CD14-positive monocyte (primary cell): ENCODE measurements around the gene LSM3. TPM values are rescaled to one million over a fixed set of nuclear protein-coding genes. Genes with fewer than 3 reads are reported as not detected.

Experiments used
- DNase-seq, 3 donors: peaks; one replicate each; pipeline ENCODE4 v3.0.0-alpha.2; 2011 to 2022
- H2AFZ ChIP-seq: 2 replicates; pipeline ENCODE4 v1.6.0; 2012; ENCODE audit warnings: mild to moderate bottlenecking, low read depth, low read length, inconsistent platforms; ENCODE audit not compliant: insufficient read depth, poor library complexity, severe bottlenecking
- H3K27ac ChIP-seq, 2 donors: 1 replicate in 1 of 2; 2 replicates in 1 of 2; pipeline ENCODE4 v1.5.1; 2012 to 2013; ENCODE audit warnings: low read length in 2 of 2, control low read depth in 1 of 2, inconsistent platforms in 1 of 2, low read depth in 1 of 2, mild to moderate bottlenecking in 1 of 2
- H3K27me3 ChIP-seq, 2 donors: one replicate each; pipeline versions ENCODE4 v1.6.0 to v1.6.1; 2011 to 2013; ENCODE audit warnings: low read length in 2 of 2; ENCODE audit not compliant: control insufficient read depth in 2 of 2, insufficient read depth in 2 of 2
- H3K36me3 ChIP-seq, 2 donors: replicated peaks in 1 of 2; 1 replicate in 1 of 2; 2 replicates in 1 of 2; pipeline versions ENCODE4 v1.5.1 to v1.6.1; 2012 to 2013; ENCODE audit warnings: low read length in 2 of 2, control low read depth in 1 of 2, inconsistent platforms in 1 of 2, mild to moderate bottlenecking in 1 of 2; ENCODE audit not compliant: insufficient read depth in 2 of 2, control insufficient read depth in 1 of 2
- H3K4me1 ChIP-seq, 2 donors: 1 replicate in 1 of 2; 2 replicates in 1 of 2; pipeline versions ENCODE4 v1.5.1 to v1.6.1; 2012 to 2013; ENCODE audit warnings: low read length in 2 of 2, control low read depth in 1 of 2, inconsistent platforms in 1 of 2, mild to moderate bottlenecking in 1 of 2, moderate library complexity in 1 of 2; ENCODE audit not compliant: insufficient read depth in 2 of 2, control insufficient read depth in 1 of 2
- H3K4me2 ChIP-seq: replicated peaks from 2 replicates; pipeline ENCODE3; 2012; ENCODE audit warnings: low read length, moderate library complexity, mild to moderate bottlenecking; ENCODE audit not compliant: poor library complexity, severe bottlenecking; ENCODE audit errors: extremely low read depth
- H3K4me3 ChIP-seq, 3 experiments: fragments of 200-600 bp in 1 of 3; sonication (generic) in 1 of 3; replicated peaks in 1 of 3; 1 replicate in 2 of 3; 2 replicates in 1 of 3; pipeline ENCODE4 v1.5.1; 2011 to 2013; ENCODE audit warnings: low read length in 3 of 3, mild to moderate bottlenecking in 3 of 3, control low read depth in 2 of 3, low read depth in 2 of 3, inconsistent platforms in 1 of 3, moderate library complexity in 1 of 3
- H3K79me2 ChIP-seq: 2 replicates; pipeline ENCODE4 v1.6.0; 2012; ENCODE audit warnings: mild to moderate bottlenecking, control low read depth, inconsistent platforms, low read length, moderate library complexity; ENCODE audit not compliant: insufficient read depth
- H3K9ac ChIP-seq: 2 replicates; pipeline ENCODE4 v1.6.0; 2017; ENCODE audit warnings: low read length, mild to moderate bottlenecking; ENCODE audit not compliant: insufficient read depth, poor library complexity, severe bottlenecking
- H3K9me3 ChIP-seq, 2 donors: replicated peaks in 1 of 2; 1 replicate in 1 of 2; 2 replicates in 1 of 2; pipeline versions ENCODE4 v1.5.1 to v1.6.1; 2012 to 2013; ENCODE audit warnings: low read length in 2 of 2, control low read depth in 1 of 2; ENCODE audit not compliant: control insufficient read depth in 1 of 2, insufficient read depth in 1 of 2
- H4K20me1 ChIP-seq: 2 replicates; pipeline ENCODE4 v1.6.0; 2012; ENCODE audit warnings: mild to moderate bottlenecking, low read length, control low read depth, moderate library complexity; ENCODE audit not compliant: insufficient read depth
- H3K27ac Mint-ChIP-seq, 7 donors: one replicate each; pipeline ENCODE4 v1.8.0; 2020; ENCODE audit warnings: mild to moderate bottlenecking in 7 of 7, mixed read lengths in 7 of 7, moderate library complexity in 6 of 7, inconsistent platforms in 2 of 7
- H3K27me3 Mint-ChIP-seq, 3 donors: one replicate each; pipeline ENCODE4 v1.8.0; 2021 to 2022; ENCODE audit warnings: low read depth in 3 of 3, mild to moderate bottlenecking in 3 of 3, mixed read lengths in 3 of 3, moderate library complexity in 3 of 3, inconsistent platforms in 1 of 3
- H3K36me3 Mint-ChIP-seq, 2 donors: one replicate each; pipeline ENCODE4 v1.8.0; 2020; ENCODE audit warnings: mixed read lengths in 2 of 2, inconsistent platforms in 1 of 2, mild to moderate bottlenecking in 1 of 2
- H3K4me1 Mint-ChIP-seq: one replicate; pipeline ENCODE4 v1.8.0; 2020; ENCODE audit warnings: mild to moderate bottlenecking, mixed read lengths
- H3K4me3 Mint-ChIP-seq, 2 donors: one replicate each; pipeline ENCODE4 v1.8.0; 2020; ENCODE audit warnings: mild to moderate bottlenecking in 2 of 2, mixed read lengths in 2 of 2, moderate library complexity in 1 of 2
- H3K9me3 Mint-ChIP-seq, 7 donors: one replicate each; pipeline ENCODE4 v1.8.0; 2020 to 2022; ENCODE audit warnings: mixed read lengths in 7 of 7, mild to moderate bottlenecking in 6 of 7, moderate library complexity in 6 of 7, inconsistent platforms in 2 of 7
- WGBS: methylation state at CpG from one replicate; pipeline ENCODE4 v1.1.5; 2013; ENCODE audit warnings: missing lambda C conversion rate; ENCODE audit not compliant: insufficient coverage; 5-methylcytosine and 5-hydroxymethylcytosine counted together
- intact Hi-C, 2 donors: fragments of 100-400 bp; cut with micrococcal nuclease; formaldehyde crosslinking; loops; one replicate each; pipeline versions ENCODE4 v1.15.0 to v1.15.1; 2023
- polyA plus RNA-seq, 3 donors: library from polyadenylated mRNA; depleted of rRNA in 1 of 3; unstranded in 2 of 3; stranded (reverse) in 1 of 3; fragments of 300-500 nt in 2 of 3; fragments of >200 nt in 1 of 3; fragmentation: Illumina TruSeq in 2 of 3; gene quantifications; 1 replicate in 2 of 3; 2 replicates in 1 of 3; pipeline ENCODE4 v1.2.3, GENCODE V29; 2012 to 2021
- TF ChIP-seq, protein P1 (sequence below): fragments of 200-600 bp; IDR thresholded peaks from one replicate; pipeline ENCODE4 v1.8.0; 2022; ENCODE audit warnings: antibody characterized with exemption, mild to moderate bottlenecking

LSM3 gene
- polyA plus RNA-seq, 3 donors: 4.1 to 23.2 (median 19.8) TPM

DNA sequence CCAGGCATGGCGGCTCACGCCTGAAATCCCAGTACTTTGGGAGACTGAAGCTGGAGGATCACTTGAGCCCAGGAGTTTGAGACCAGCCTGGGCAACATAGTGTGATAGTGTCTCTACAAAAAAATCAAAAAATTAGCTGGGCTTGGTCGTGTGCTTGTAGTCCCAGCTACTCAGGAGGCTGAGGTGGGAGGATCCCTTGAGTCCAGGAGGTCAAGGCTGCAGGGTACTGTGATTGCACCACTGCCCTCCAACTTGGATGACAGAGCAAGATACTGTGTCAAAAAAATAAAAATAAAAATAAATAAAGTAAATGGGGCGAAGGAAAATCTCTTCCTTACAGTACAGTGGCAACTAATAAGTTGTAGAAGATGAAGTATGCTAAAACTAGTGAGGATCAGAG, 29.6 kb downstream of the LSM3 start:
- Mint-ChIP-seq H3K27me3 (peaks cover 0 to 2% (median 0%) of the 10 kb centered on the region in 3 donors), H3K9me3 (no peaks in the 10 kb centered on the region), H3K36me3 (no peaks in the 10 kb centered on the region), H3K27ac (no peak overlapping the region), H3K4me3 (no peak overlapping the region), H3K4me1 (peaks cover 13% of the 10 kb centered on the region)
- WGBS: 100% methylated on average over 1 of the region's 4 CpGs
- H3K79me2 ChIP-seq: no peaks in the 10 kb centered on the region
- DNase-seq: no peak
- no peaks in the 10 kb centered on the region for H3K36me3 ChIP-seq
- no peaks in the 10 kb centered on the region for H3K9me3 ChIP-seq
- no peak overlapping the region for H3K27ac ChIP-seq
- no peaks in the 10 kb centered on the region for H4K20me1 ChIP-seq
- intact Hi-C loops: no loop called here
- H3K4me1 ChIP-seq: peaks cover 9 to 11% of the 10 kb centered on the region in 2 donors
- TF ChIP-seq, protein P1, sequence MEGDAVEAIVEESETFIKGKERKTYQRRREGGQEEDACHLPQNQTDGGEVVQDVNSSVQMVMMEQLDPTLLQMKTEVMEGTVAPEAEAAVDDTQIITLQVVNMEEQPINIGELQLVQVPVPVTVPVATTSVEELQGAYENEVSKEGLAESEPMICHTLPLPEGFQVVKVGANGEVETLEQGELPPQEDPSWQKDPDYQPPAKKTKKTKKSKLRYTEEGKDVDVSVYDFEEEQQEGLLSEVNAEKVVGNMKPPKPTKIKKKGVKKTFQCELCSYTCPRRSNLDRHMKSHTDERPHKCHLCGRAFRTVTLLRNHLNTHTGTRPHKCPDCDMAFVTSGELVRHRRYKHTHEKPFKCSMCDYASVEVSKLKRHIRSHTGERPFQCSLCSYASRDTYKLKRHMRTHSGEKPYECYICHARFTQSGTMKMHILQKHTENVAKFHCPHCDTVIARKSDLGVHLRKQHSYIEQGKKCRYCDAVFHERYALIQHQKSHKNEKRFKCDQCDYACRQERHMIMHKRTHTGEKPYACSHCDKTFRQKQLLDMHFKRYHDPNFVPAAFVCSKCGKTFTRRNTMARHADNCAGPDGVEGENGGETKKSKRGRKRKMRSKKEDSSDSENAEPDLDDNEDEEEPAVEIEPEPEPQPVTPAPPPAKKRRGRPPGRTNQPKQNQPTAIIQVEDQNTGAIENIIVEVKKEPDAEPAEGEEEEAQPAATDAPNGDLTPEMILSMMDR: no peak
- no peaks in the 10 kb centered on the region for H3K27me3 ChIP-seq
- H3K4me3 ChIP-seq: no peak overlapping the region
- H3K9ac ChIP-seq: no peak overlapping the region
- H2AFZ ChIP-seq: no peak overlapping the region
- H3K4me2 ChIP-seq: no peak overlapping the region

DNA sequence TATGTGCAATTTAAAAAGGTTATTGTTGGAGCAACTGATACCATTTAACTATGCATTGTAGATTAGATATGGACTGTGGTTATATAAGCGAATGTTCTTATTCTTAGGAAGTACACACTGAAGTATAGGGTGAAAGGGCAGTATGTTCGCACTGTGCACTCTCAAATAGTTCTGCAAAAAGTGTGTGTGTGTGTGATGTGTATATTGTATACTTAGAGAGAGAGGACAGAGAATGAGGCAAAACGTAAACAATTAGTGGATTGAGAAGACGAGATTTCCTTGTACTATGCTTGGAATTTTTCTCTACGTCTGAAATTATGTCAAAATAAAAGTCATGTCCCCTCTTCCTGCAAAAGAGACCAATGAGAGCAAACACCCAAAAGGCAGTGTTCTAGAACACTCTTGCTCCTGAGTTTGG, 30.4 kb downstream of the LSM3 start:
- intact Hi-C loops: no loop called here
- Histone ChIP-seq H3K9me3 (no peaks in the 10 kb centered on the region), H2AFZ (no peak overlapping the region), H3K4me3 (no peak overlapping the region), H3K9ac (no peak overlapping the region), H3K4me2 (no peak overlapping the region), H3K27me3 (no peaks in the 10 kb centered on the region), H3K36me3 (no peaks in the 10 kb centered on the region), H3K4me1 (peaks cover 8 to 9% of the 10 kb centered on the region in 2 donors), H4K20me1 (no peaks in the 10 kb centered on the region), H3K27ac (no peak overlapping the region), H3K79me2 (no peaks in the 10 kb centered on the region)
- no peak overlapping the region for H3K4me3 Mint-ChIP-seq
- TF ChIP-seq, protein P1: no peak
- no peak for DNase-seq
- H3K27ac Mint-ChIP-seq: no peak overlapping the region
- H3K36me3 Mint-ChIP-seq: no peaks in the 10 kb centered on the region
- H3K27me3 Mint-ChIP-seq: peaks cover 0 to 2% (median 0%) of the 10 kb centered on the region in 3 donors
- H3K9me3 Mint-ChIP-seq: no peaks in the 10 kb centered on the region
- WGBS: 100% methylated on average over 2 of the region's 5 CpGs
- peaks cover 9% of the 10 kb centered on the region for H3K4me1 Mint-ChIP-seq
